AG10803 (cell line): Measurements from ENCODE around the gene RAB9B.

ENCODE experiments used
- DNase-seq: peaks from one replicate; pipeline ENCODE4 v3.0.0; 2010; ENCODE audit warnings: low read depth
- H3K4me3 ChIP-seq: 2 replicates; pipeline ENCODE4 v1.5.1; 2011; ENCODE audit warnings: mild to moderate bottlenecking, low read length, control low read depth
- CTCF ChIP-seq: conservative IDR thresholded peaks from 2 replicates; pipeline ENCODE4 v1.5.1; 2011; ENCODE audit warnings: mild to moderate bottlenecking, low read length, control low read depth, inconsistent platforms

RAB9B gene

GRCh38 chrX:103781706-103782105 is 50.4 kb downstream of the RAB9B start:
- TF ChIP-seq CTCF: no peak
- no peak for DNase-seq
- H3K4me3 ChIP-seq: no peak overlapping the region

- no peak for TF ChIP-seq CTCF
- H3K4me3 ChIP-seq: no peak overlapping the region
- no peak for DNase-seq
Measured at GRCh38 chrX:103781062-103781402, 51.0 kb downstream of the RAB9B start.

GRCh38 chrX:103780336-103781061 is 51.6 kb downstream of the RAB9B start:
- no peak overlapping the region for H3K4me3 ChIP-seq
- no peak for TF ChIP-seq CTCF
- DNase-seq: no peak

GRCh38 chrX:103779141-103779789 is 52.8 kb downstream of the RAB9B start:
- H3K4me3 ChIP-seq: no peak overlapping the region
- TF ChIP-seq CTCF: no peak
- no peak for DNase-seq

GRCh38 chrX:103776546-103776945 is 55.5 kb downstream of the RAB9B start, which contains the start of gene PLP1:
PLP1 (plus strand) TSS chrX:103776840; CDS start chrX:103776996, 156 bp downstream.
- H3K4me3 ChIP-seq: no peak within 1 kb of the TSS
- TF ChIP-seq CTCF: no peak
- no peak for DNase-seq

- TF ChIP-seq CTCF: peak; percentile 53
- no peak overlapping the region for H3K4me3 ChIP-seq
- peak; percentile 52 for DNase-seq
Measured at GRCh38 chrX:103774070-103774642, 57.9 kb downstream of the RAB9B start.

GRCh38 chrX:103773445-103773844 is 58.6 kb downstream of the RAB9B start:
- TF ChIP-seq CTCF: no peak
- DNase-seq: no peak
- H3K4me3 ChIP-seq: no peak overlapping the region
